GM19328 (cell line): Measurements from ENCODE around the gene BCAR3.
"Not testable (repeated sequence)": the region's sequence is repeated elsewhere in the genome, so short reads cannot be mapped to it uniquely, and the experiment has no call there.

Experiments used
- ATAC-seq: cut with Tn5 transposase; IDR thresholded peaks from one replicate; pipeline ENCODE4 v1.9.1; 2021; ENCODE audit warnings: mild to moderate bottlenecking, moderate library complexity; ENCODE audit not compliant: unreplicated experiment

The BCAR3 gene

GRCh38 chr1:93690341-93690740 is 8.7 kb upstream of the BCAR3 start:
- no peak for ATAC-seq

GRCh38 chr1:93689521-93690223 is 8.0 kb upstream of the BCAR3 start:
- ATAC-seq = no peak

DNA sequence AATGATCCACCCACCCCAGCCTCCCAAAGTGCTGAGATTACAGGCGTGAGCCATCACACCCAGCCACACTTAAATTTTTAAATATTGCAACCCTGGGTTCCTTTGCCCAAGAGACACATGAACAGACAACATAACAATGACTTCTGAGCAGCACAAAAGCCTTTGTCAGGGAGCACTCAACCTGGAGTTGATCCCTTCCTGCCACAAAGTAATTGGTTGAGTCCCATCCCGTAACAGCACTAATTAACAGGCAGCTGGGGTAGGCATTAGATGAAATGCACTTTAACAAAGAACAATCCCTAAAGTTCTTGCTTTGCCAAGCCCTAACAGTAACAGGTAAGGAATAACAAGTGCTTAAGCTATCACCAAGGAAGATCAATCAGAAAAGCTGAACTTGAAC is 5.9 kb upstream of the BCAR3 start:
- no peak for ATAC-seq

- ATAC-seq = no peak
These were observed 5.0 kb upstream of the BCAR3 start for GRCh38 chr1:93686504-93687250.

DNA sequence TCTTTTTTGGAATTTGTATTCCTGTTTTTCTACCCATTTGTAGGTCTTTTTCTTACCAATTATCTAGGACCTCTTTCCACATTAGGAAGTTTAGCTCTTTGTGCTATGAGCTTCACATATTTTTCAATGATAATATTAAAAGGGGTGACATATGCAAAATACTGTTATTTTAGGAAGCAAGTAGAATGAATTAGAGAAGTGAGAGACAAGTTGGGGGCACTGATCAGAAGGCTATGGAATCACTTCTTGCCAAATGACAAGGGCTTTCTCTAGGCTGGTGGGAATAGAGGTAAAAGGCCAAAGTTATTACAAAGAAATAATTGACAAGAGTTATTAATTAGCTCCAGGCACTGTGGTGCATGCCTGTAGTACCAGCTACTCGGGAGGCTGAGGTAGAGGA is 4.3 kb upstream of the BCAR3 start:
- no peak for ATAC-seq

GRCh38 chr1:93683234-93683633 is 1.6 kb upstream of the BCAR3 start:
- no peak for ATAC-seq

DNA sequence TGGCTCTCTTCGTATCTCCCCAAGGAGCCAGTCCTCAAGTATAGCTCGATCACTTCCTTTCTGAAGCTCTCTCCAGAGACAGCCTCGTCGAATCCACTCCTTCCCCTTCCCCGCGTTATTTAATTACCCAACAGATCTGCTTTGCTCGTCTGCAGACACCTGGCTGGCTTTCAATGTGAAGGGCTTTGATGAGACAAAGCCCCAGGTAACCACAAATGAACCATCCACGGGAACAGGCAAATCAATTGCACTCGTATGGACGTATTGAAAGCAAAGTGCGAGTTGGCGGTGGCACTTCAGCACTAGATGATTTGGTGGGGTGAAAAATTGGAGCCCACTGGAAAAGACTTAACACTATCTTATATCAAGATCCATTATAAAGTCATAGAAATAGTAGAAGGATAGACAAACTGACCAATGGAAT is 364 bp upstream of the BCAR3 start:
- ATAC-seq = no peak

- peak; percentile 68 for ATAC-seq
These were observed 1.1 kb downstream of the BCAR3 start for GRCh38 chr1:93680420-93681100.

DNA sequence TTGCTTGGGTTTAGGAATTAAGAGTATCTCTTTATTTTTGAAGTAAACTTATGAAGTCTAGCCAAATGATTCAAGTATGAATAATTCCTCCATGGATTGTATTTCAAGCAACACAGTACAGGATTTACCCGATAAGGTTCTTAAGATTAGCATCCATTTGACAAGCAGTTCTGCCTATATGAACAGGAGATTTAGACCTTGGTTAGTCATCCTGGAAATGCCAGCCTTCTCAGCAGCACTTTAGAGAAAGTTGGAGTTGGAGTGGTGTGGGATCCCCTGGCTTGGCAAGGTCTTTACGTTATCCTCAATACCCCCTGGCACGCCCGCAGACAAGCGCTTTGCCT is 1.6 kb downstream of the BCAR3 start:
- ATAC-seq = no peak

DNA sequence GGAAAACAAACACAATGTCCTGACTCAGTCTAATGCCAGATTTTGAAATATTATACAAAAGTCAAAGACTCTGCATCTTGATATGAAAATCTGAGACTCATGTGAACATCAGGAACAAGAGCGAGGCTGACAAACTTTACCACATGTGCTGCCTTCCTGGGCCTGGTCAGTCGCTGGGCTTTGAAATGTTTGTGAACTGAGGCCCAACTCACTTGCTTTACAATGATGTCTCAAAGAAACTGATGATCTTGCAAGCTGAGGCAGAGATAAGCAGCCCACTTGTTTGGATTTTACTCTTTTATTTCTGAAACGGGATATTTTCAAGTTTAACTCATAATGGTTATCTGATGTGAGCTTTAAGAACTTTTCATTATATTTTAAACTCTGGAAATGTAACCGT is 2.1 kb downstream of the BCAR3 start:
- no peak for ATAC-seq

DNA sequence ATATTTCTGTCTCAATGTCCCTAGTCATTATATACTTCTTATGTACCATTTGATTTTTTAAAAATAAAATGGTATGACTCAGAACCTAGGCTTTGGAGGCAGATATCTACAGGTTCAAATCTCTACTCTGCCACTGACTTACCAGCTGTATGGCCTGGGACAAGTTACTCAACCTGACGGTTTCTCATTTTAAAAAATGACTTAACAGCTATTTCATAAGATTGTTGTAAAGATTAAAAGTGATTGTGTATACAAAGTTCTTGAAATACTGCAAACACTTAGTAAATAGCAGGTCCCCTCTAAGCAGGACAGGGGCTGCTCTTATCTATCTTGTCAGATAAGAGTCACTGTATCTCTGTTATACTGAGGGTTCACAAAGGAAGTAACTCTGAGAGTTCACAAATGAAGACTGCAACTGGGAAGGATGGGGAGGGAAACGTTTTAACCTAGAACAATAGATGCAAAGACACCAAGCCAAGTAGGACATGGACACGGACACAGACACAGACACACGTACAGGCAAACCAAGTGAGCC is 2.6 kb downstream of the BCAR3 start:
- no peak for ATAC-seq

- ATAC-seq = no peak
These were observed 3.1 kb downstream of the BCAR3 start for GRCh38 chr1:93678491-93678890.

DNA sequence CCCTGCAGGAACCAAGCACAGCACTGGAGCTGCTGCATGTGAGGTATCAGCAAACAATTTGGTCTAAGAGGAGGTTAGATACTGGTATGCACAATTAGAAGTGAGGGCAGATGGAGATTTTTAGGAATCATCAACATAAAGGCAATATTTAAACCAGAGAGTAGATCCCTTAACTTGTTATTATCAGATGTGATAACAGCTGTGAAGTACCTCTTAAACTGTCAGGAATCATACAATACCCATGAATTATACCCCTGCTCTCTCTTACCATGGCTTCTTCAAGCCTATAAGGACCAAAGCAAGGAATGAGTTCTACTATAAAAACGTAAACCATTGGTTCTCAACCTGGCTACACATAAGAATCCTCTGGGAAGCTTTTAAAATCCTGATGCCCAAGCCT is 3.9 kb downstream of the BCAR3 start:
- no peak for ATAC-seq

- no peak for ATAC-seq
These were observed 5.2 kb downstream of the BCAR3 start for GRCh38 chr1:93676427-93676826.

GRCh38 chr1:93675931-93676330 is 5.7 kb downstream of the BCAR3 start:
- ATAC-seq = no peak

DNA sequence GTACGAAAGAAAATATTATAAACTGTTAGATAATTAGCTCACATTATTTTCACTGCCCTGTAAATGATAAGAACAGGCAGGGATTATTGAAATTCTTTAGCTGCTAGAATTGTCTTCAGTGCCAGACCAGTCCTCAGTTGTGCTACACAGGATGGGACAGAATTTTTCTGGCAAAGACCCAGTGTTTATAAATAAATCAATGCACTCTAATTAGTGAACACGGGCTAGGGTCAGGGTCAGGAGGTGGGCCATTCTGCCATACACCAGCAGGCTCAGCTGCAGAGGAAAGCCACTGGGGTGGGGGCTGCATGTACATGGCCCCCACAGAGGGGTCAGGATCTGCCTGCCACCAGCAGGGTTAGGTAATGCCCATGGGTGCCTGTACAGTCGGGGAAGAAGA is 6.4 kb downstream of the BCAR3 start:
- no peak for ATAC-seq

DNA sequence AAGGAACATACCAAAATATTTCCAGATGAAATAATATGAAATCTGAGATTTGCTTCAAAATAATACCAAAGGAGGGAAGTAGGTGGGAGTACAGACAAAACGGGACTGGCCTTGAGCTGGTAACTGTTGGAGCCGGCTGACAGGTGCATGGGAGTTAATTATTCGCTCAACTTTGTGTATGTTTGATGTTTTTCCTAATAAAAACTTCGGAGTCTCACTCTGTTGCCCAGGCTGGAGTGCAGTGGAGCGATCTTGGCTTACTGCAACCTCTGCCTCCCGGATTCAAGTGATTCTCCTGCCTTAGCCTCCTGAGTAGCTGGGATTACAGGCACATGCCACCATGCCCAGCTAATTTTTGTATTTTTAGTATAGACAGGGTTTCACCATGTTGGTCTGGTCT is 7.6 kb downstream of the BCAR3 start:
- ATAC-seq = not testable (repeated sequence)

DNA sequence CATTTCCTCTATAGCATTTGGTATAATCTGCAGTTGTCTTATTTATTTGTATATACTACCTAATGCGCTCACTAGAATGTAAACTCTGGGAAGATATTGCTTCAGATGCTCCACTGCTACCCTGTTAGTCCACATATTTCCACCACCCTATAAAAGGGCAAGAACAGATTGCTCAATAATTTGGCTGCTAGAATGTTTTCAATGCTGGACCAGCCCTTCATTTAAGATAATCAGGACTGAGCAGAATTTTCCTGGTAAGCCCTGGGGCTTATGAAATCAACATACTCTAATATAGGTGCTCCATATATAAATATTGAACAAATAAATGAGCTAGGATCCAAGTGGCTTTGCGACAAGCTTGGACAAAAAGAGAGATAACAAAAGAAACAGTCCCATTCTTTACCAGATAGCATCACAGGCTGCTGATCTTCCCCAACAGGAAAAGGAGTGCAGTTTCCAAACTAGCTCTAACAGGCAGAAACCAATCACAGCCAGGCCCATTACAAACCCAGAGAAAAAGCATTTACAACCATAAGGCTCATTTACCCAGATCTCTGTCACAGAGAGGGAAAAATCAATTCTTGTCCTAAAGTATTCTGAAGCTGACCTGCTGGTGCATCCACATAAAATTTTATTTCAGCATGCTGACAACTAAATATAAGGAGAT is 8.3 kb downstream of the BCAR3 start:
- no peak for ATAC-seq

DNA sequence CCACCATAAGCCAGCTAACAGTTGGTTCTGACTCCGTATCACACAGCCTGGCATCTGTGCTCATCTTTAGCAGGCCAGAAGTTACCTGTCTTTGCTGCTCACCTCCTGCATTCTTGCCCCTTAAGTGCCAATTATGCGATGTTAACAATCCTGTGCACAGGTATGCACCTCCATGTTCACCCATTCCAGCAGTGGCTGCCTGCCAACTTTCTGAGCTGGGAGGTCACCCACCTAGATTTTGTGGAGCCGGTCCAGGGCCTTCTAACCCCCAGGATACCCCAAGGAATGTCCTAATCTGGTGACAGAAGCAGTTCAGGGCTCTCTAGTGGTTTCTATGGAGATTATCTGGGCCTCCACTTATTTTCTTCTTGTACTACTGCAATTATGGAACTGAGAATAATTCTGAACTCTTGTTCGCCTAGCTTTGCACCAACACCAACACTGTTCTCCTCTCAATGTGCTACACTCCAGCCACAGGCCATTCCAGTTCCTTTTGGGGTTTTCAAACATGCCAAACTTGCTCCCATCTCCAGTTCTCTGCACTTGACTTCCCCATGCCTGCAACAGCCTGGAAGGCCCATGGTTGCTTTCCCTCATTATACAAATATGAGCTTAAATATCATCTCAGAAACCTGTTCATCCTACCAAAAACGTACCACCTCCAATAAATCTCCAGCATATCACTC is 9.0 kb downstream of the BCAR3 start:
- ATAC-seq = no peak

GRCh38 chr1:93672069-93672468 is 9.6 kb downstream of the BCAR3 start:
- no peak for ATAC-seq
